ENCODE data around the gene SKP1.

Gene SKP1

DNA sequence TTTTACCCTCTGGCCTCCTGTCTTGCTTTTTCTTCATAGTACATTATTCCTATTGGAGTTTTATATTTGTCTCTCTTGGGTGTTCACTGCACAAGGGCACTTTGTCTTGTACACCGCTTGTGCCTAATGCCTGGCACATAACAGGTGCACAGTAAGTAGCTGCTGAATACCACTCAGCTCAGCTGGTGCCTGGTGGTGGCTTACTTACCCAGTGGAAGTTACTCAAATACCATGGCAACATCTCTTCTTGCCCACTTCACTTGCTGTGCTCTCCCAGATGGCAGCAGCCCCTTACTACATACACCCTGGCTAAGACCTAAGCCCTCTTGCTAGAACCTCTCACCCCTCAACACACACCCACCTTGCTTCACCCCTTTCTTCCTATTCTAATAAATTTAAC is 11.3 kb upstream of the SKP1 start:
- TF ChIP-seq, protein P1, sequence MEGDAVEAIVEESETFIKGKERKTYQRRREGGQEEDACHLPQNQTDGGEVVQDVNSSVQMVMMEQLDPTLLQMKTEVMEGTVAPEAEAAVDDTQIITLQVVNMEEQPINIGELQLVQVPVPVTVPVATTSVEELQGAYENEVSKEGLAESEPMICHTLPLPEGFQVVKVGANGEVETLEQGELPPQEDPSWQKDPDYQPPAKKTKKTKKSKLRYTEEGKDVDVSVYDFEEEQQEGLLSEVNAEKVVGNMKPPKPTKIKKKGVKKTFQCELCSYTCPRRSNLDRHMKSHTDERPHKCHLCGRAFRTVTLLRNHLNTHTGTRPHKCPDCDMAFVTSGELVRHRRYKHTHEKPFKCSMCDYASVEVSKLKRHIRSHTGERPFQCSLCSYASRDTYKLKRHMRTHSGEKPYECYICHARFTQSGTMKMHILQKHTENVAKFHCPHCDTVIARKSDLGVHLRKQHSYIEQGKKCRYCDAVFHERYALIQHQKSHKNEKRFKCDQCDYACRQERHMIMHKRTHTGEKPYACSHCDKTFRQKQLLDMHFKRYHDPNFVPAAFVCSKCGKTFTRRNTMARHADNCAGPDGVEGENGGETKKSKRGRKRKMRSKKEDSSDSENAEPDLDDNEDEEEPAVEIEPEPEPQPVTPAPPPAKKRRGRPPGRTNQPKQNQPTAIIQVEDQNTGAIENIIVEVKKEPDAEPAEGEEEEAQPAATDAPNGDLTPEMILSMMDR (IDR thresholded peaks at IDR 0.05; ENCODE audit: extremely low read depth, missing control alignments), result no peak
- no peak for DNase-seq (ENCODE audit: low spot score)

GRCh38 chr5:134184155-134185135 is 7.7 kb upstream of the SKP1 start:
- TF ChIP-seq, protein P1 (IDR thresholded peaks at IDR 0.05; ENCODE audit: extremely low read depth, missing control alignments), result peak; percentile 94
- DNase-seq (ENCODE audit: low spot score), result peak; percentile 86

DNA sequence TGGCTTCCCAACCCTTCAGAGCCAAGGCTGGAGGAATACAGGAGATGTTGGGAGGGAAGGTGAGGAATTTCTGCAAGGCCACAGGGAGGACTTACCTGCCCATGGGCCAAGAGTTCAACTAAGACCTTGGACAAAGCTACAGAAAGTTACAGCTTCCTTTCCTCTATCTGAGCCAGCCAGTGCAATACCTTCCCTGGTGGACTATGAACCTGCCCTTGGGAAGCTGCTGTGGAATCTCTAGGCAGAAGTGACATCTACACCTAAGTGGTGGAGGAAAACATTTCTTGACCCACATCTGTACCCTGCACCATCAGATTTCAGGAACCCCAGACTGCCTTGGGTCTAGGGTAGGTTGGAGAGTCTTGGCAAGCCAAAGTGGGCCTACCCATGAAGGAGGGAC is 6.7 kb upstream of the SKP1 start:
- TF ChIP-seq, protein P1 (IDR thresholded peaks at IDR 0.05; ENCODE audit: extremely low read depth, missing control alignments), result no peak

DNA sequence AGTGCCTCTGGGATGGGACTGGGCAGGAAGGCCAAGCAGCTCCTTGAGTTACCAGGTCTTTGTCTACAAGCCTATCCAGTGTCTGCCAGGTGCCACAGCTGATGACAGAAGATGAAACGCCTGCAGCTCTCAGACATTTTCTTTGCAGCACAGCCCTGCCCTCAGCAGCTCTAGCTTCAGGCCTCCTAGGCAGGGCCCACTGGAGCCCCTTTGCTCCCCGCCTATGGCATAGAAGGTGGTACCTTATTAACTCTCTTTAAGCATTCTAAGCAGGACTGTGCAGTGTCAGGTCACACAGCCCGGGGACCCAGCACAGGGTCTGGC is 1.3 kb upstream of the SKP1 start:
- TF ChIP-seq, protein P1 (IDR thresholded peaks at IDR 0.05; ENCODE audit: extremely low read depth, missing control alignments), result no peak
- no peak for DNase-seq (ENCODE audit: low spot score)

More for the DNA sequence above, 6.7 kb upstream of the SKP1 start:
- DNase-seq (ENCODE audit: low spot score), result no peak

DNA sequence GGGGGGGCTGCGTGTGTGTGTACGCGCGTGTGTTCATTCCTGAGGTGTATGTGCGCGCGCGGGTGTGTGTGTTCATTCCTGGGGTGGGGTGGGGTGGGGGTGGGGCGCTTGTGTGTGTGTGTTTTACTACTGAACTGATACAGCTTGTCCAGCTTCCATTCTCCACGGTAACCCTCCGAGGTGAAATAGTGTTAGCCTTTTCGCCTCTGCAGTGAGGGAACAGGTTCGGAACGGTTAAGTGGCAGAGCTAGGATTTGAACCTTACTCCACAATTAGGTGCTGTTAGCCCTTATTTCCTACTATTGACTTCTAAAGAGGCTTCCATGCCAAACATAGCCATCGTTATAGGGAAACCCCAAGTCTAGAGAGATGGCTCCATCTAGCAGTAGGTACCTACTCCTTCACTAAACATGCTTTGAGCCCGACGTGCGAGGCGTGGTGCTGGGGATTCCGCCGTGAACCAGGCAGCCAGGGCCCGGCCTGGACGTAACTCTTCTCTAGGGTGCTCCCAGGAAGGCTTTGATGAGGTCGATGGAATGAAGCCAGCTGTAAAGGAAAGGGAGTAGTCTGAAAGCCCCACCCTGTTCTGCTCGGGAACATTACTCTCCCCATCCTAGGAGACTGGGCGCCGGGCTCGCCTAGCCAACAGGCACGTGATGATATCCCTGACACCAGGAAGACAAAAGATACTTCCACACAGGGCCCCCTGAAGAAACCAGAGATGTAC is 782 bp upstream of the SKP1 start:
- DNase-seq (ENCODE audit: low spot score), result no peak
- TF ChIP-seq, protein P1 (IDR thresholded peaks at IDR 0.05; ENCODE audit: extremely low read depth, missing control alignments), result no peak

GRCh38 chr5:134175921-134176510 is 734 bp downstream of the SKP1 start:
- TF ChIP-seq, protein P1 (IDR thresholded peaks at IDR 0.05; ENCODE audit: extremely low read depth, missing control alignments), result no peak

More at GRCh38 chr5:134175921-134176510, 734 bp downstream of the SKP1 start:
- DNase-seq (ENCODE audit: low spot score), result no peak

All from GM20000 (cell line).